ENCODE data around the gene SNAP25.

SNAP25 gene

GRCh38 chr20:10304471-10305046 is 85.9 kb downstream of the SNAP25 start:
- Histone ChIP-seq H3K27ac (replicated peaks) (no peak overlapping the region), H3K4me3 (replicated peaks; ENCODE audit: insufficient read depth, low read length) (no peak overlapping the region), H3K27me3 (ENCODE audit: insufficient read depth, poor library complexity, severe bottlenecking) (peaks cover 2% of the 10 kb centered on the region)
- no peak for DNase-seq (ENCODE audit: low read depth in 1 of 2, low spot score in 1 of 2)
- no peak for TF ChIP-seq GABPA (IDR thresholded peaks at IDR 0.05; ENCODE audit: low read depth)

- TF ChIP-seq REST (IDR thresholded peaks at IDR 0.05; ENCODE audit: insufficient replicate concordance, low read depth) (no peak), SPI1 (IDR thresholded peaks at IDR 0.05; ENCODE audit: borderline replicate concordance, low read depth) (no peak), GABPA (IDR thresholded peaks at IDR 0.05; ENCODE audit: low read depth) (no peak), CTCF (IDR thresholded peaks at IDR 0.05; ENCODE audit: insufficient read depth, low read length) (no peak), POLR2AphosphoS5 (IDR thresholded peaks at IDR 0.05; ENCODE audit: low read depth) (no peak)
Measured at GRCh38 chr20:10306440-10307358, 88.1 kb downstream of the SNAP25 start.

GRCh38 chr20:10307359-10307735 is 88.7 kb downstream of the SNAP25 start:
- Histone ChIP-seq H3K27ac (replicated peaks) (no peak overlapping the region), H3K4me3 (replicated peaks; ENCODE audit: insufficient read depth, low read length) (no peak overlapping the region), H3K27me3 (ENCODE audit: insufficient read depth, poor library complexity, severe bottlenecking) (no peaks in the 10 kb centered on the region)
- DNase-seq (ENCODE audit: low read depth in 1 of 2, low spot score in 1 of 2): no peak
- TF ChIP-seq CTCF (IDR thresholded peaks at IDR 0.05; ENCODE audit: insufficient read depth, low read length) (no peak), SPI1 (IDR thresholded peaks at IDR 0.05; ENCODE audit: borderline replicate concordance, low read depth) (no peak)

More at GRCh38 chr20:10306440-10307358, 88.1 kb downstream of the SNAP25 start:
- Histone ChIP-seq H3K27me3 (ENCODE audit: insufficient read depth, poor library complexity, severe bottlenecking) (no peaks in the 10 kb centered on the region), H3K27ac (replicated peaks) (no peak overlapping the region), H3K4me3 (replicated peaks; ENCODE audit: insufficient read depth, low read length) (no peak overlapping the region)
- DNase-seq (ENCODE audit: low read depth in 1 of 2, low spot score in 1 of 2): no peak

GRCh38 chr20:10308652-10309051 is 90.0 kb downstream of the SNAP25 start:
- Histone ChIP-seq H3K27ac (replicated peaks) (no peak overlapping the region), H3K4me3 (replicated peaks; ENCODE audit: insufficient read depth, low read length) (no peak overlapping the region), H3K27me3 (ENCODE audit: insufficient read depth, poor library complexity, severe bottlenecking) (no peaks in the 10 kb centered on the region)
- TF ChIP-seq POLR2AphosphoS5 (IDR thresholded peaks at IDR 0.05; ENCODE audit: low read depth) (no peak), SPI1 (IDR thresholded peaks at IDR 0.05; ENCODE audit: borderline replicate concordance, low read depth) (no peak), GABPA (IDR thresholded peaks at IDR 0.05; ENCODE audit: low read depth) (no peak), REST (IDR thresholded peaks at IDR 0.05; ENCODE audit: insufficient replicate concordance, low read depth) (no peak), CTCF (IDR thresholded peaks at IDR 0.05; ENCODE audit: insufficient read depth, low read length) (no peak)
- no peak for DNase-seq (ENCODE audit: low read depth in 1 of 2, low spot score in 1 of 2)

All from HL-60 (cell line).